ENCODE measurements around the gene CACNA1C. TPM values are rescaled to one million over a fixed set of nuclear protein-coding genes. Genes with fewer than 3 reads are reported as not detected.

CACNA1C gene
- total and polyA plus RNA-seq, 2 of the 4 experiments (the other 2 are of a cell fraction): 1.6 to 2.6 TPM

- Histone ChIP-seq H3K18ac (ENCODE audit: low read depth, low read length) (no peak overlapping the region), H2BK120ac (ENCODE audit: low read depth, low read length) (no peak overlapping the region), H2BK5ac (ENCODE audit: low read depth, low read length, poor library complexity, severe bottlenecking) (no peak overlapping the region), H3K36me3 (ENCODE audit: control insufficient read depth, insufficient read depth, low read length) (no peaks in the 10 kb centered on the region), H3K9ac (ENCODE audit: low read depth, low read length) (no peak overlapping the region), H4K5ac (ENCODE audit: low read depth, low read length) (no peak overlapping the region), H3K4me2 (ENCODE audit: low read depth, low read length) (no peak overlapping the region), H2AK9ac (replicated peaks; ENCODE audit: low read depth, low read length, poor library complexity) (no peak overlapping the region), H3K79me1 (ENCODE audit: low read depth in 1 of 2, low read length in 2 of 2) (no peaks in the 10 kb centered on the region; a peak in 1 of 4 replicates), H4K8ac (ENCODE audit: low read depth in 2 of 2, low read length in 2 of 2) (no peak overlapping the region), H3K9me1 (ENCODE audit: insufficient read depth, low read length) (no peaks in the 10 kb centered on the region), H2BK15ac (ENCODE audit: low read depth, low read length) (no peak overlapping the region), H2BK20ac (ENCODE audit: low read depth, low read length) (no peak overlapping the region), H3K4ac (ENCODE audit: low read depth, low read length) (no peak overlapping the region), H3K14ac (replicated peaks; ENCODE audit: low read depth, low read length) (no peak overlapping the region), H2AFZ (replicated peaks; ENCODE audit: low read length, poor library complexity) (no peak overlapping the region), H3K4me1 (ENCODE audit: control insufficient read depth, insufficient read depth, low read length) (no peaks in the 10 kb centered on the region), H4K91ac (ENCODE audit: insufficient read depth, low read depth, low read length) (no peak overlapping the region), H3K27me3 (ENCODE audit: control insufficient read depth, insufficient read depth, low read length) (no peaks in the 10 kb centered on the region), H3K4me3 (ENCODE audit: insufficient read depth, low read depth, low read length) (no peak overlapping the region), H4K20me1 (ENCODE audit: insufficient read depth, low read length) (no peaks in the 10 kb centered on the region; the same call in 1 of the 2 replicates), H2AK5ac (ENCODE audit: low read depth, low read length) (no peak overlapping the region), H3K27ac (ENCODE audit: insufficient read depth, low read length) (no peak overlapping the region), H3K23ac (ENCODE audit: low read depth, low read length) (no peak overlapping the region), H3K9me3 (ENCODE audit: control insufficient read depth, insufficient read depth, low read length) (no peaks in the 10 kb centered on the region), H3K56ac (ENCODE audit: extremely low read depth, insufficient read depth, low read length) (no peak overlapping the region)
- CTCF ChIA-PET: interaction anchor here (0.5 kb wide), 1 partner anchor 1065 kb away, joined by 3 read pairs; no protein-coding TSS in a partner anchor
- POLR2A ChIA-PET (ENCODE audit: unreplicated experiment): no interaction called here
- intact Hi-C loops (cut with micrococcal nuclease): no loop called here
- no TSS peak for BruUV-seq (replicated peaks)
- in situ Hi-C loops (cut with MboI; ENCODE audit: low sequenced_read_pairs): no loop called here
- dilution Hi-C loops (cut with HindIII; ENCODE audit: low sequenced_read_pairs, unreplicated experiment): no loop called here
- DNase-seq: no peak
- ATAC-seq (ENCODE audit: low read depth): no peak
- TF ChIP-seq RAD21 (IDR thresholded peaks at IDR 0.05; ENCODE audit: low read length) (no peak), CHD1 (IDR thresholded peaks at IDR 0.05; ENCODE audit: low read depth, low read length) (no peak), FOS (IDR thresholded peaks at IDR 0.05; ENCODE audit: low read depth, low read length) (no peak), MXI1 (IDR thresholded peaks at IDR 0.05; ENCODE audit: borderline replicate concordance, low read depth, low read length) (no peak), RCOR1 (IDR thresholded peaks at IDR 0.05; ENCODE audit: insufficient replicate concordance, low read length) (no peak), CTCF (conservative IDR thresholded peaks at IDR 0.05; ENCODE audit: low read depth, low read length) (no peak), BHLHE40 (IDR thresholded peaks at IDR 0.05; ENCODE audit: low read depth, low read length) (no peak)
- WGBS, 2 experiments (ENCODE audit: extremely low coverage in 2 of 2, insufficient read length in 1 of 2): 86% methylated on average over 9 of the region's 19 CpGs; no CpG with 5 or more reads in 1 of the 2 experiments
Measured at GRCh38 chr12:2414810-2415567, 362.2 kb downstream of the CACNA1C start.

Measured in IMR-90 (cell line).